OCI-M1 (cell line): ENCODE measurements around the gene CCR7.
A peak's percentile ranks its signal among the peaks of the same experiment; 100 is the strongest.
"Not testable (repeated sequence)": the region's sequence is repeated elsewhere in the genome, so short reads cannot be mapped to it uniquely, and the experiment has no call there.

Source experiments
- DNase-seq: peaks from one replicate; lab custom pipeline; 2025; lab: John Stamatoyannopoulos, UW

The CCR7 gene

GRCh38 chr17:40551091-40551878, 14.0 kb downstream of the CCR7 start:
- DNase-seq = no peak

DNA sequence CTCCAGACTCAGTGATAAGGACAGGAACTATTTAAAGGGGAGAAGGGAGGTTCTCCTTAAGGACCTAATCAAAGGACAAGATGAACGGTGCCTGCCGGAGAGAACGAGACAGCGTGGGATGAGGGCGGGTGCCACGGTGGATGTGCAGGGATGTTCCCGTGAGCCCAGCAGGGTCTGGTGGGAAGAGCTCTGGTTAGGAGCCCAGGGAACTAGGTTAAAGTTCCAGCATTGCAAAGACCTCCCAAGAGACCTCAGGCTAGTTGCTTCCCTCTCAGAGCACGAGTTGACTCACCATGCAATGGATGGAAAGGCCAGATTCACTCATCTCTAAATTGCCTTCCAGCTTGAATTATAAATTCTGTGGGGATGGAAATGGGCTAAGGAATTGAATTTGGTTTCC, 14.7 kb downstream of the CCR7 start:
- no peak for DNase-seq

- no peak for DNase-seq
Measured at GRCh38 chr17:40548982-40549685, 16.1 kb downstream of the CCR7 start.

DNA sequence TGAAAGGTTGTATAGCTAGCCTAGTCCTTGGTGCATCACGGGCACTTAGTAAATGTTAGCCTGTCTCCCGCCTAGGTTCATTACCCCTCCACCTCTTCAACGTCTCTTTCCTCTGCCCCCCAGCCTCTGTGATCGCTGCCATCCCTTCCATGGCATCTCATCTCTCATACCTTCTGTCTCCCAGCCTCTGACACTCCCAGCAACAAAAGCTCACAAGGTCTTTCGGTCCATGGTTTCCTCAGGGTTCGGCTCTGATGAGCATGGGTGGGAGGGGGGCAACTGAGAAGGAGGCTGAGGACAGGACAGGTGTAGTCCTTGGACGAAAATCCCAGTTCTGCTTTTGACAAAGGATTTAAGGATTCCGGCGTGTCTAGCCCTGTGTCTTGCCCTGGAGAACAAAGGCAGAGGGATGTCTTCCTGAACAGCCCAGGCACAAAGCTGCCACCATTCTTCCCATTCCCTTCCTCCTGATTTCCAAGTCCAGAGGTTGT, 16.7 kb downstream of the CCR7 start:
- no peak for DNase-seq

DNA sequence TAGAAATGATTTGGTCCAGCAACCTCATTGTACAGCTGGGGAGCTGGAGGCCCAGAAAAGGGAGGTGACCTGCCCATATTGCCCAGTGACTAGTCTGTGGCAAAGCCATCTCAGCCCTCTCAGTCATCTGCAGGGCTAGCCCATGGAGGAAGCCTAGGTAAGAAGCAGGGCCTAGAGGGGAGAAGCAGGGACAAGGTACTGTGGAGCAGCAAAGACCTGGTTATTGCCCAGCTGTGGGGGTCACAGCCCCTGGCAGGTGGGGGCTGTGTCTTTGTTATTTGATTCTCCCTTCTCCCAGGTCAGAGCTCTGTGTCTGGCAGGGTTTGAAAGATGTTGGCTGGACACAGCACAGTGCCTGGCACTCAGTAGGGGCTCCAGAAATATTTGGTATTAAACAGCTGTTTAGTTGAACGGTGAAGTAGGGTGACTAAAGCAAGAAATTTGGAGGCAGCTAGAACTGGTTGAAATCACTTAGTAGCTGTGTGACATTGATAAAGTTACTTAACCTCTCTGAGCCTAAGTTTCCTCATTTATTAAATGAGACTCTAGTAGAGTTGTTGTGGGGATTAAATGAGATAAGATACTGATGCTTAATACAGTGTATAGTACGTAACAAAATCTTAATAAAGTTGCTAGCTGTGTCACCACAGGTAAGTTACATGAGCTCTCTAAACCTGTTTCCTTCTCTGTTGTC, 17.3 kb downstream of the CCR7 start:
- no peak for DNase-seq

DNA sequence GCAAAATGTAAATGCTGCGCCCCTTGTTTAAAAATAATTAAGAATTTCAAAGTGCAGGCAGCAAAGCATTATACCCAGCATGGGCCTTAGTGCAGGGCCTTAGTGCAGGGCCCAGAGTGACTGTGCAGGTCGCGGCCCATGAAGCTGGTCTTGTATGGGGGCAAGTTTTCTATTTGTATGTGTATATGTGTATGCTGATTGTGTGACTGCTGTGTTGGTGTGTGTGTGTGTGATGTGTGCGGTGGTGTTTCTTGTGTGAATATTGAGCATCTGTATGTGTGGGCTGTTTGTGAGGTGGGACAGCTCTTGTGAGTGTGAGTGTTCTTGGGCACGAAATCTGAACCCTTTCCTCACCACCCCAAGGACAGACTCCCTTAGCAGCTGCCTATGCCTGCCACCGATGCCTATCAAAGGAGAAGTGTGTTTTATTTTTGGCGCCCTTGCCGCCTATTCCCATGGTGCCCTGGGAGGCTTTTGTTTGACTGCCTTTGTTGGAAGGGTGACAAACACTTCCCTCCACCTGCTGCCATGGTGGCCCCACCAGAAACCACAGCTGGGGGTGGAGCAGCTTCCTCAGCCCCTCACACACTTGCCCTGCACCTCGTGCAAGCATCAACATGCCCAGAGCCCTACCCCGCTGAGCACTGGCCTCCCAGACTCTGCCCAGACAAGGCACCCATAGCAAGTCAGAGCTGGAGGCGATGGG, 18.0 kb downstream of the CCR7 start:
- DNase-seq = peak; percentile 22

DNA sequence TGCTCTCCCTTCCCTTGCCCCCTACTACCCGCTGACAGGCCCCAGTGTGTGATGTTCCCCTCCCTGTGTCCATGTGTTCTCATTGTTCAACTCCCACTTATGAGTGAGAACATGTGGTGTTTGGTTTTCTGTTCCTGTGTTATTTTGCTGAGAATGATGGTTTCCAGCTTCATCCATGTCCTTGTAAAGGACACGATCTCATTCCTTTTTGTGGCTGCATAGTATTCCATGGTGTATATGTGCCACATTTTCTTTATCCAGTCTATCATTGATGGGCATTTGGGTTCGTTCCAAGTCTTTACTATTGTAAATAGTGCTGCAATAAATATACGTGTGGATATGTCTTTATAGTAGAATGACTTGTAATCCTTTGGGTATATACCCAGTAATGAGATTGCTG, 18.8 kb downstream of the CCR7 start:
- not testable (repeated sequence) for DNase-seq

- no peak for DNase-seq
Measured at GRCh38 chr17:40545660-40546059, 19.6 kb downstream of the CCR7 start.

DNA sequence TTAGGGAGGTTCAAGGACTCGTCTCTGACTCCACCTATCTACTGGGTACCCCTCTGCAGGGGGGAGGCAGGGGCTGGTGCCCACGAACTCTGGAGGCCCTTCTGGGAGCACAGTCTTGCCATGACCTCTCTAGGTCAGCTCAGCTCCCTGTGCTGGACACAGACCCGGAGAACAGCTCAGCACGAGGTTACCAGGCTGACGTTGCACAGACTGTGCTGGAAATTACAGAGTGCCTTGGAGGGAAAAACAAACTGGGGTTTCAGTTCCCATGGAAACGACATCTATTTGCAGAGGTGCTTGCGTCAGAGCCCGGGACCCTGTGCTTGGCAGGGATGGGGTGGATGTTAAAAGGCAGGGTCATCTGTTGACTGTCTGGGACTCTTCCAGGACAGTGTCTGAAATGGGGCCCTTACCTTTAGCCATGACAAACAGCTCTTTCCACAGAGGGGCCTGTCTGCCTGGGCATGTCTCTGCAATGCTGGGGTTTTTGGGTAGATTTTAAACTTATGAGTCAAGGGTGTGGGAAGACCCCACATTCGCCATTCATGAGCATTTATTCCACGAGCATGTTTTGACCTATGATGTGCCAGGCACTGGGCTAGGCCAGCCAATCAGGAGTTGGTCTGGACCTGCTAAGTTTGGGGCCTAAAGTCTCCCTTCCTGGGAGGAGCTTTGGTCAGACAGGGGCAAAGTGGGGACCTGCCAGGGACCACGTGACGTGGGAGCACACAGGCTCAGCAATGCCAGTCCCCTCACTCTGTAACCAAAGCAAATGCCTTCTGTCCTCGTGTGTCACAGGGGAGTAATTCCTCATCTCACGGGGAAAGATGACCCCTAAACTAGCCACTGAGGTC, 22.5 kb downstream of the CCR7 start:
- no peak for DNase-seq

- DNase-seq = no peak
Measured at GRCh38 chr17:40541873-40542557, 23.3 kb downstream of the CCR7 start.

DNA sequence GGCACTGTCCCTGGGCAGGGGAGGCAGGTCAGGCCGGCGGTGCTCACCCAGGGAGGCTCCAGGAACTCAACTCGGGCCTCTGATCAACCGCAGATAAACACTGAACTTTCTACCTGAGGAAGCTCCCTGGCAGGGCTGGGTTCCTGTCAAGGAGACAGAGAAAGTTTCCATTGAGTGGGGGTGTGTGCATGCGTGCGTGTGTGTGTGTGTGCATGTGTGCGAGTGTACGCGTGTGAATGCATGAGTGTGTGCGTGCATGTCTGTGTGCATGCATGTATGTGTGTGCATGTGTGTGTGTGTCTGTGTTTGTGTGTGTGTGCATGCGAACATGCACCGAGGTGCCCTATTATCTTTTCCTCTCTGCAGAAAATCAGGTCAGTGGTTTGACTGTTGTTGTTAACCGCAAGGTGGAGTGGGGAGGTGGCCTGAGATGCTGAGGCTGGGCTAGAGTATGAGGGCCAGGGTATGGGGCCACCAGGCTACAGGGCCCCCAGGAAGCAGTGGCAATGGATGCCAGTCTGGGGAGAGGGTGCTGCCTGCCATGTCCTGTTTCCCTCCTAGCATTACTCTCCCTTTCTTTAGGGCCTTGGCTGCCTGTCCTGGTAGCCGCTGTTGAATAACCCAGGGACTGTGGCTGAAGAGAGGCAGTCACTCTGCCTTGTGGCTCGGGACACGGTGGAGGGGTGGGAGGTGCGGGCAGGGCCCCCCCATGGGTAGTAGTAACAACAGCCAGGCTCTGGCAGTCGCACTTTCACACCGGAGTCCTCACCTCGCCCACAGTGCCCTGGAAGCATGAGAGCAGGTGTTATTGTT, 24.0 kb downstream of the CCR7 start:
- DNase-seq = no peak

- no peak for DNase-seq
Measured at GRCh38 chr17:40540448-40540847, 24.8 kb downstream of the CCR7 start.

- no peak for DNase-seq
Measured at GRCh38 chr17:40539711-40540411, 25.4 kb downstream of the CCR7 start.

DNA sequence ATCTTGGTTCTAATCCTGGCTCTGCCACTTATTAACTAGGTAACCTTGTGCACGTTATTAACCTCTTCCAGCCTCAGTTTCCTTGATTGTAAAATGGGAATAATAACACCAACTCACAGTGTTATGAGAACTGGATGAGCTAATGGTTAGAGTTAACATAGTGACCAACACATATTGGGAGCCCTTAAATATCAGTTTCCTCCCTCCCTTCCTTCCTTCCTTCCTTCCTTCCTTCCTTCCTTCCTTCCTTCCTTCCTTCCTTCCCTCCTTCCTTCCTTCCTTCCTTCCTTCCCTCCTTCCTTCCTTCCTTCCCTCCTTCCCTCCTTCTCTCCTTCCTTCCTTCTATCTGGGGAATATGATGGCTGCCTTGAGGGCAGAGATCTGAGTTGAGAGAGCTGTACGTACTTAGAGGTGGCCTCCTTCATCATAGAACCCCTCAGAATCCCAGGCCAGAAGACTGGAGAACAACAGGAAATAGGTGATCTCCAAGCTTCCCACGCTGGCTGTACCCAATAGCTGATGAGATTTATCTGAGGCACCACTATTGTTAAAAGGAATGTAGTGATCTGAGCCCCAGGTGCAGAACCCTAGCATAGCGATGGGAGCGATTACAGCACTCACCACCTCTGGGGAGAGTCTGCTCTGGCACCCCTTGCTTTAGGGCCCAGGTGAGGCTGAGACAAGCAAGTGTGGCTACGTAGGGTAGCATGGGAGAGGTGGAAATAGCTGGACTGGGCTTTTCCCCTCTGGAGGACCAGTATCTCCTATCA, 26.2 kb downstream of the CCR7 start:
- no peak for DNase-seq

DNA sequence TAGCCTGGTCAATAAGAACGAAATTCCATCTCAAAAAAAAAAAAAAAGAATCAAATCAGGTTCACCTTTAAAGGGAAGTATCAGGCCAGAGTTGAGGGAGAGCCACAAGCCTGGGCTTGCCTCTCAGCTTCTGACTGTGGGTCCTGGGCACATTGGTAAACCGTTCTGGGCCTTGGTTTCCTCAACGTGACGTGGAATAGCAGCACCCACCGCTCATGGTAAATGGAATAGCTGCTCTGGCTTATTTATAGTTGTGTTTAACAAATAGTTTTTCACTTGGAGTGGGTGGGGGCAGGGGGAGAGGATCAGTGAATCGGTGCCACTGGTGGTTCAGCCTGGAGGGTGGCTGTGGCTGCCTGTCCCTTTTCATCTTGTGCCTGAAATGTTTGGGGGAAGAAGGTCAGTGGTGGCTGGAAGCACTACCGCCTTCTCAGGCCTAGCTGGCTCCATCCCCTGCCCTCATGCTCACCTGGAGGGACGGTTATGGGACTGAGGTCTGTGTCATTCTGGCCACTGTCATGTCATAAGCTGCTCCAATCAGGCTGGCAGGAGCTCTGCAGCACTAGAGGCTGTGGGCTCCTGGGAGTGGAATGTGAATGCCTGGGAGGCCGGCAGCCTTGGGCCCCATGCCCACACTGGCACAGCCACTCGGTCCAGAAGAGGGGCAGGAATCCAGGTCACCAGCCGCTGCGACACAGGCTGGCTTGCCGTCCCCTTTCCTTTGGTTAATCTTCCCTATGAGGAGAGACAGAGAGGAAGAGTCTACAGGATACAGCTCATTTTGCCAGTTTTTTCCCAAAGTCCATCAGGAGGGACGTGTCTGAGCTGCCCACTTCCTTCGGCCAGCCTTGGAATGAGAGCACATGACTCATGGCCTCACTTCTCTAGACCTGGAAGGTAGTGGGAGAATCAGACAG, 27.0 kb downstream of the CCR7 start:
- DNase-seq = no peak

- peak; percentile 48 for DNase-seq
Measured at GRCh38 chr17:40536295-40537171, 28.7 kb downstream of the CCR7 start.
